Fibroblast of lung (primary cell): ENCODE measurements around the gene H6PD. TPM values are rescaled to one million over a fixed set of nuclear protein-coding genes. Genes with fewer than 3 reads are reported as not detected.

Experiments
- DNase-seq, 2 donors: peaks; one replicate each; pipeline versions ENCODE4 v3.0.0 to v3.0.0-alpha.2; 2010; ENCODE audit warnings: low read depth in 2 of 2
- H2AFZ ChIP-seq: 2 replicates; pipeline ENCODE4 v1.5.1; 2012; ENCODE audit warnings: low read length, control low read depth, inconsistent platforms
- H3K27ac ChIP-seq: 2 replicates; pipeline ENCODE4 v1.5.1; 2011; ENCODE audit warnings: low read length, control low read depth; ENCODE audit not compliant: insufficient read depth
- H3K27me3 ChIP-seq: 2 replicates; pipeline ENCODE4 v1.5.1; 2011; ENCODE audit warnings: mild to moderate bottlenecking, low read length; ENCODE audit not compliant: control insufficient read depth, insufficient read depth
- H3K36me3 ChIP-seq: 2 replicates; pipeline ENCODE4 v1.5.1; 2011; ENCODE audit warnings: low read length; ENCODE audit not compliant: control insufficient read depth, insufficient read depth
- H3K4me1 ChIP-seq: 2 replicates; pipeline ENCODE4 v1.5.1; 2011; ENCODE audit warnings: low read length; ENCODE audit not compliant: control insufficient read depth, insufficient read depth; ENCODE audit errors: extremely low read depth
- H3K4me2 ChIP-seq: 2 replicates; pipeline ENCODE4 v1.5.1; 2011; ENCODE audit warnings: low read length, control low read depth; ENCODE audit not compliant: insufficient read depth; ENCODE audit errors: extremely low read depth
- H3K4me3 ChIP-seq, 4 experiments: fragments of 200-600 bp in 1 of 4; sonication (generic) in 1 of 4; replicated peaks in 1 of 4; 2 replicates each; pipeline ENCODE4 v1.5.1; 2011 to 2016; ENCODE audit warnings: low read length in 4 of 4, low read depth in 3 of 4, mild to moderate bottlenecking in 3 of 4, control low read depth in 2 of 4, inconsistent platforms in 1 of 4, mixed read lengths in 1 of 4; ENCODE audit not compliant: insufficient read depth in 1 of 4; ENCODE audit errors: control extremely low read depth in 1 of 4
- H3K79me2 ChIP-seq: 2 replicates; pipeline ENCODE4 v1.5.1; 2012; ENCODE audit warnings: mild to moderate bottlenecking, low read length, inconsistent platforms; ENCODE audit not compliant: control insufficient read depth, insufficient read depth
- H3K9ac ChIP-seq: 2 replicates; pipeline ENCODE4 v1.5.1; 2011; ENCODE audit warnings: mild to moderate bottlenecking, low read length, control low read depth; ENCODE audit not compliant: insufficient read depth
- H3K9me3 ChIP-seq: 2 replicates; pipeline ENCODE4 v1.5.1; 2012; ENCODE audit warnings: low read depth, low read length; ENCODE audit not compliant: control insufficient read depth, insufficient read depth
- H4K20me1 ChIP-seq: 2 replicates; pipeline ENCODE4 v1.5.1; 2011; ENCODE audit warnings: low read length; ENCODE audit not compliant: control insufficient read depth, insufficient read depth; ENCODE audit errors: extremely low read depth
- EZH2 ChIP-seq: IDR thresholded peaks from 2 replicates; pipeline ENCODE4 v1.5.1; 2012; ENCODE audit warnings: low read length, control low read depth, mild to moderate bottlenecking; ENCODE audit errors: missing control alignments
- polyA plus RNA-seq, 2 donors: library from polyadenylated mRNA; depleted of rRNA in 1 of 2; stranded (reverse) in 1 of 2; unstranded in 1 of 2; fragments of >200 nt; gene quantifications; 2 replicates each; pipeline ENCODE4 v1.2.1, GENCODE V29; 2011 to 2012; ENCODE audit warnings: missing spikeins in 1 of 2
- total RNA-seq: library from RNA; depleted of rRNA; stranded (reverse); fragments of >200 nt; gene quantifications from 2 replicates; pipeline ENCODE4 v1.2.1, GENCODE V29; 2014
- TF ChIP-seq, protein P1 (sequence below), 2 donors: IDR thresholded peaks in 1 of 2; conservative IDR thresholded peaks in 1 of 2; 1 replicate in 1 of 2; 2 replicates in 1 of 2; pipeline ENCODE4 v1.5.1; 2011 to 2012; ENCODE audit warnings: low read length in 2 of 2, control low read depth in 1 of 2, inconsistent platforms in 1 of 2, low read depth in 1 of 2, mild to moderate bottlenecking in 1 of 2

The H6PD gene
- total and polyA plus RNA-seq, 2 donors (not counting 1 experiment from before 2014, with no cell fraction given) = 15.2 to 23.5 TPM

DNA sequence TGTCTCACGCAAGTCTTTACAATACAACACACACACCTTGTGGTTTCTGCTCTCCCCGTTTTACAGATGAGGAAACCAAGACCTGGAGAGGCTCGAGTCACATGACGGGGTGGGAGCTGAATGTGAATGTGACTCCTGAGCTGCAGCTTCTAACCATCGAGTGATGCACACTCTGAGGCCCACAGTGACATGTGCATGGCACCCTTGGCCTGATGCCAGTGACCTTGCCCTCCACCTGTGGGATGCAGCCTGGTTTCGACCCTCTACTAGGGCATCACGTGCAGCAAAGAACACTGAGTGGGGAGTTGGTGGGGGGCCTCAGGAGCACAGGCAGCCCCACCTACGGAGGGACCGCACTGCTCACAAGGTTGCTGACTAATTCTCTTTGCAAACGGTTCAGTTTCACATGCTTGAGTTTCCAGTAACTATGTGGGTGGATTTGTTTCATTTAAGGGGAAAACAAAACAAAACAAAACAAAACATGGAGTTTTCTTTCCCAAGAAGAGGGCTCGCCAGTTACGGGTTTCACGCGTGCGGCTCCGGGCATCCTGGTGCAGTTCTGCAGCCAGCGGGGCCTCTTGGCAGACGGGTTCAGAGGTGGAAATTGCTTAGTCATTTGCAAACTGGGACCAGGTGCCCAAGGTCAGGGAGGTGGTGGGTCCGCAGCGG, 81.0 kb downstream of the H6PD start:
- TF ChIP-seq EZH2 = no peak
- TF ChIP-seq, protein P1, sequence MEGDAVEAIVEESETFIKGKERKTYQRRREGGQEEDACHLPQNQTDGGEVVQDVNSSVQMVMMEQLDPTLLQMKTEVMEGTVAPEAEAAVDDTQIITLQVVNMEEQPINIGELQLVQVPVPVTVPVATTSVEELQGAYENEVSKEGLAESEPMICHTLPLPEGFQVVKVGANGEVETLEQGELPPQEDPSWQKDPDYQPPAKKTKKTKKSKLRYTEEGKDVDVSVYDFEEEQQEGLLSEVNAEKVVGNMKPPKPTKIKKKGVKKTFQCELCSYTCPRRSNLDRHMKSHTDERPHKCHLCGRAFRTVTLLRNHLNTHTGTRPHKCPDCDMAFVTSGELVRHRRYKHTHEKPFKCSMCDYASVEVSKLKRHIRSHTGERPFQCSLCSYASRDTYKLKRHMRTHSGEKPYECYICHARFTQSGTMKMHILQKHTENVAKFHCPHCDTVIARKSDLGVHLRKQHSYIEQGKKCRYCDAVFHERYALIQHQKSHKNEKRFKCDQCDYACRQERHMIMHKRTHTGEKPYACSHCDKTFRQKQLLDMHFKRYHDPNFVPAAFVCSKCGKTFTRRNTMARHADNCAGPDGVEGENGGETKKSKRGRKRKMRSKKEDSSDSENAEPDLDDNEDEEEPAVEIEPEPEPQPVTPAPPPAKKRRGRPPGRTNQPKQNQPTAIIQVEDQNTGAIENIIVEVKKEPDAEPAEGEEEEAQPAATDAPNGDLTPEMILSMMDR (conservative IDR thresholded peaks at IDR 0.05 in 1 of 2, IDR thresholded peaks at IDR 0.05 in 1 of 2; ENCODE audit: low read depth in 1 of 2, low read length in 2 of 2) = no peak
- Histone ChIP-seq H3K4me1 (peaks cover 23% of the 10 kb centered on the region), H2AFZ (no peak overlapping the region), H3K4me2 (peak overlapping the region; percentile 51), H3K27me3 (no peaks in the 10 kb centered on the region), H3K79me2 (peaks cover 80% of the 10 kb centered on the region), H3K27ac (peak overlapping the region; percentile 89), H3K36me3 (peaks cover 6% of the 10 kb centered on the region), H4K20me1 (peaks cover 2% of the 10 kb centered on the region), H3K4me3 (peak overlapping the region in 1 of 4 experiments; percentile 7), H3K9me3 (no peaks in the 10 kb centered on the region), H3K9ac (peak overlapping the region; percentile 37)
- peak; percentile 78 to 89 for DNase-seq

DNA sequence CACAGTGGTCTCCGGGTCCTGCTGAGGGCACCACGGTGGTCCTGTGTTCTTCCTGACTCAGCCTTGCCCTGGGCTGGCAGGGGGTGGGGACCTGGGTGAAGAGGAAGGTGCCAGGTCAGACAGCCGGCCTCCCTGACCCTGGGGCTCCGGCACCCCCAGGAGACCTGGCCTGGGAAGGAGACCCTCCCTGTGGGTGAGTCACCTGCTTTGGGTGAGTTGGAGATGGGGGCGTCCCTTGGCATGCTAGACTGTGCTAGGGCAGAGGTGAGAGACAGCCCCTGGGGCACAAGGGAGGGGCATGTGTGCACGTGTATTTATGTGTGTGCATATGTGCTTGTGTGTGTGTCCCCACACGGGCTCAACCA, 81.5 kb downstream of the H6PD start:
- peak overlapping the region in 1 of 4 experiments; percentile 7 for H3K4me3 ChIP-seq
- peak overlapping the region; percentile 89 for H3K27ac ChIP-seq
- H3K79me2 ChIP-seq = peaks cover 81% of the 10 kb centered on the region
- peak overlapping the region; percentile 37 for H3K9ac ChIP-seq
- H2AFZ ChIP-seq = no peak overlapping the region
- H3K4me2 ChIP-seq = peak overlapping the region; percentile 15
- no peaks in the 10 kb centered on the region for H3K27me3 ChIP-seq
- peaks cover 23% of the 10 kb centered on the region for H3K4me1 ChIP-seq
- peaks cover 6% of the 10 kb centered on the region for H3K36me3 ChIP-seq
- H3K9me3 ChIP-seq = no peaks in the 10 kb centered on the region
- peaks cover 2% of the 10 kb centered on the region for H4K20me1 ChIP-seq
- no peak for DNase-seq
- TF ChIP-seq, protein P1 (conservative IDR thresholded peaks at IDR 0.05 in 1 of 2, IDR thresholded peaks at IDR 0.05 in 1 of 2; ENCODE audit: low read depth in 1 of 2, low read length in 2 of 2) = no peak
- no peak for TF ChIP-seq EZH2

DNA sequence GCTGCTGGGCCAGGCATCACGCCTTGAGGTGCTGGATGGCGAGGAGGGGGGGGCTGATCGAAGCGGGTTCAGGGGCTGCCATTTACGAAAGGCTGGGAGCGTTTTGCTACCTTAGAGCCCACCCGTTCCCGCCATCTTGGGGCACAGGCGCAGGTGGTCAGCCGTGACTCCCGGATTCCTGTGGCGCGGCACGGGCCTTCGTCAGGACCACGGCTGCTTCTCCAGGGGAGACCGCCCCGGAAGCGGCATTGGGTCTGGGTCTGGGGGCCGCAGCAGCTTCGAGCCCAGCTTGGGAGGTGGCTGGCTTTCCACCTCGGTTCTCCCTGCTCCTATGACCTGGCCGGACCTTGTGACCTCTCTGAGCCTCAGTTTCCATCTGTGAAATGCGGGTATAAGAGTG, 81.9 kb downstream of the H6PD start:
- Histone ChIP-seq H3K79me2 (peaks cover 81% of the 10 kb centered on the region), H3K27ac (peak overlapping the region; percentile 89), H3K4me3 (no peak overlapping the region), H3K9me3 (no peaks in the 10 kb centered on the region), H4K20me1 (peaks cover 2% of the 10 kb centered on the region), H3K9ac (no peak overlapping the region), H3K4me1 (peaks cover 24% of the 10 kb centered on the region), H3K4me2 (peak overlapping the region; percentile 15), H3K36me3 (peaks cover 6% of the 10 kb centered on the region), H3K27me3 (no peaks in the 10 kb centered on the region), H2AFZ (no peak overlapping the region)
- TF ChIP-seq, protein P1 (conservative IDR thresholded peaks at IDR 0.05 in 1 of 2, IDR thresholded peaks at IDR 0.05 in 1 of 2; ENCODE audit: low read depth in 1 of 2, low read length in 2 of 2) = no peak
- no peak for TF ChIP-seq EZH2
- DNase-seq = no peak
